Suprapubic skin (tissue), 4 donors: ENCODE measurements around the gene HACD2. TPM values are rescaled to one million over a fixed set of nuclear protein-coding genes. Genes with fewer than 3 reads are reported as not detected.

Experiments used
- DNase-seq, 2 donors: peaks; one replicate each; pipeline ENCODE4 v3.0.0-alpha.2; 2019; ENCODE audit warnings: low spot score in 2 of 2
- H3K27ac ChIP-seq: fragments of 200-600 bp; sonication (generic); one replicate; pipeline ENCODE4 v1.5.1; 2019
- H3K27me3 ChIP-seq: fragments of 200-600 bp; sonication (generic); one replicate; pipeline ENCODE4 v1.5.1; 2019
- H3K36me3 ChIP-seq: fragments of 200-600 bp; sonication (generic); one replicate; pipeline ENCODE4 v1.5.1; 2019
- H3K4me1 ChIP-seq: fragments of 200-600 bp; sonication (generic); one replicate; pipeline ENCODE4 v1.5.1; 2019
- H3K4me3 ChIP-seq: fragments of 200-600 bp; sonication (generic); one replicate; pipeline ENCODE4 v1.5.1; 2019; ENCODE audit warnings: mild to moderate bottlenecking
- H3K9me3 ChIP-seq: fragments of 200-600 bp; sonication (generic); one replicate; pipeline ENCODE4 v1.5.1; 2019
- EP300 ChIP-seq: sonication (generic); formaldehyde crosslinking; IDR thresholded peaks from one replicate; pipeline ENCODE4 v1.6.1; 2017; ENCODE audit warnings: antibody characterized with exemption
- POLR2A ChIP-seq, 2 donors: fragments of 450-650 bp; IDR thresholded peaks; one replicate each; pipeline ENCODE4 v1.6.1; 2017; ENCODE audit warnings: antibody characterized with exemption in 2 of 2, mild to moderate bottlenecking in 2 of 2, moderate library complexity in 2 of 2
- POLR2AphosphoS5 ChIP-seq, 3 donors: sonication (generic); formaldehyde crosslinking; IDR thresholded peaks; one replicate each; pipeline ENCODE4 v1.6.1; 2017; ENCODE audit warnings: antibody characterized with exemption in 3 of 3
- WGBS: methylation state at CpG from one replicate; pipeline ENCODE4 v1.1.5; 2018; 5-methylcytosine and 5-hydroxymethylcytosine counted together
- total RNA-seq, 4 donors: library from RNA; depleted of rRNA; stranded (reverse); fragments of >200 nt; gene quantifications; one replicate each; pipeline ENCODE4 v1.1.0, GENCODE V29; 2016
- TF ChIP-seq, protein P1 (sequence below), 2 donors: fragments of 200-600 bp in 1 of 2; fragments of 450-650 bp in 1 of 2; sonication (generic) in 1 of 2; IDR thresholded peaks; one replicate each; pipeline ENCODE4 v1.5.1; 2016 to 2019; ENCODE audit warnings: antibody characterized with exemption in 2 of 2, mild to moderate bottlenecking in 1 of 2, moderate library complexity in 1 of 2

HACD2 gene
- total RNA-seq, 4 donors from 2014 or later: 38.5 to 76.3 (median 52.6) TPM

DNA sequence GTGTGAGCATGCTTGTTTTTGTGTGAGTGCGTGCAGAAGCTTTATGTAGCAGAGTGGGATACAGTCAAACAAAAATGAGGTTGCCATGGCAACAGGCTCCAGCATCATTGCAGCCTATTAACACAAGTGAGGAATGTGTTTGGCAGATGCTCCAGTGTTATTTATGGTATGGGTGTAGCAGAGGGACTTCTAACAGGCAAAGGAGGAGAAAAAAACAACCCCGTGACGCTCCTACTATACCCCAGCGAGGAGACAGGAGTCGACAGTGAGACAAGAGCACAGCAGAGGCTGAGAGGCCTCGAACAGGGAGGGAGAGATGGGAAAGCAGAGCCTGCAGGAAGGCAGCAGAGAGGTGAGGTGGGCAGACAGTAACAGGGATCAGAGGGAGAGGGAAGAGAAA is 140.8 kb downstream of the HACD2 start:
- Histone ChIP-seq H3K9me3 (no peaks in the 10 kb centered on the region), H3K27me3 (peaks cover 31% of the 10 kb centered on the region), H3K4me3 (no peak overlapping the region), H3K36me3 (no peaks in the 10 kb centered on the region), H3K4me1 (peaks cover 10% of the 10 kb centered on the region), H3K27ac (no peak overlapping the region)
- 63% methylated on average over 6 of the region's 6 CpGs for WGBS
- no peak for TF ChIP-seq EP300
- no peak for DNase-seq

DNA sequence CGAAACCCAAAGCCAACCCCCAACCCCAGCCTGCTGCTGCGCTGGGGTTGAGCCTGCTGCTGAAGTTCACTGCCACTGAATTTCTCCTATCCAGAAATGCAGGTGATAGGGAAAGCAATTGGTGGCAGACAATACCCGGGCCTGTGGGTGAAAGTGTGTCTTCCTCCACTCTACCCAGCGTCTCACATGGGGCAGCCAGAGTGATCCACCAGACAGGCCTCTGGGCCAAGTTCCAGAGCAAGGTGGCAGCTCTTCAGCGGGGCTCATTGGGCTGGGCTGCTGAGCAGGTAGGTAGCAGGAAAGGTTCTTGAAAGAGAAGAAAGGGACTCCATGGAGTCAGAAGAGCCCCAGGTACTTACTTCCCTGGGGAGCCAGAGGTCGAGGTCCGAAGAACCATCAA is 141.9 kb downstream of the HACD2 start:
- Histone ChIP-seq H3K36me3 (no peaks in the 10 kb centered on the region), H3K27ac (no peak overlapping the region), H3K4me3 (no peak overlapping the region), H3K27me3 (peaks cover 21% of the 10 kb centered on the region), H3K9me3 (no peaks in the 10 kb centered on the region), H3K4me1 (no peaks in the 10 kb centered on the region)
- TF ChIP-seq POLR2AphosphoS5 (IDR thresholded peaks at IDR 0.05) (no peak), POLR2A (IDR thresholded peaks at IDR 0.05) (no peak), EP300 (no peak)
- TF ChIP-seq, protein P1, sequence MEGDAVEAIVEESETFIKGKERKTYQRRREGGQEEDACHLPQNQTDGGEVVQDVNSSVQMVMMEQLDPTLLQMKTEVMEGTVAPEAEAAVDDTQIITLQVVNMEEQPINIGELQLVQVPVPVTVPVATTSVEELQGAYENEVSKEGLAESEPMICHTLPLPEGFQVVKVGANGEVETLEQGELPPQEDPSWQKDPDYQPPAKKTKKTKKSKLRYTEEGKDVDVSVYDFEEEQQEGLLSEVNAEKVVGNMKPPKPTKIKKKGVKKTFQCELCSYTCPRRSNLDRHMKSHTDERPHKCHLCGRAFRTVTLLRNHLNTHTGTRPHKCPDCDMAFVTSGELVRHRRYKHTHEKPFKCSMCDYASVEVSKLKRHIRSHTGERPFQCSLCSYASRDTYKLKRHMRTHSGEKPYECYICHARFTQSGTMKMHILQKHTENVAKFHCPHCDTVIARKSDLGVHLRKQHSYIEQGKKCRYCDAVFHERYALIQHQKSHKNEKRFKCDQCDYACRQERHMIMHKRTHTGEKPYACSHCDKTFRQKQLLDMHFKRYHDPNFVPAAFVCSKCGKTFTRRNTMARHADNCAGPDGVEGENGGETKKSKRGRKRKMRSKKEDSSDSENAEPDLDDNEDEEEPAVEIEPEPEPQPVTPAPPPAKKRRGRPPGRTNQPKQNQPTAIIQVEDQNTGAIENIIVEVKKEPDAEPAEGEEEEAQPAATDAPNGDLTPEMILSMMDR (IDR thresholded peaks at IDR 0.05): no peak
- 87% methylated on average over 5 of the region's 7 CpGs for WGBS
- DNase-seq: no peak

DNA sequence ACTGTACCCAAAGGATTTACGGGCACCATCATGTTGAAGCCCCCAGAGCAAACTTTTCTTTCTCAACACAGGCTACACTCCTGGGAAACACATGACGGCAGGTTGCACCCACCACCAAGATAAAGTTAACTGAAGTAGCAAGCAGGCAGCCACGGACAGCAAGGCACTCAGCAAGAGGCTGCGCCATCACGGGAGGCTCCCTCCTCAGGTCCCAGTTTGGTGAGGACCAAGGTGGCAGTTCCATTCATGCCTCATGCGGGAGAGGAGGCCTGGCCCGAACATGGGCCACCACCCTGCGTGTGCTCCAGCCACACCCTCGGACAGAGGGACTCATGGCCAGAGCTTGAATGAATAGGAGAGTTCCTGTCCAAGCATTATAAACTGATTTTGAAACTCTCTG is 142.7 kb downstream of the HACD2 start:
- DNase-seq: no peak
- Histone ChIP-seq H3K4me1 (no peaks in the 10 kb centered on the region), H3K4me3 (no peak overlapping the region), H3K27me3 (peaks cover 14% of the 10 kb centered on the region), H3K9me3 (no peaks in the 10 kb centered on the region), H3K27ac (no peak overlapping the region), H3K36me3 (no peaks in the 10 kb centered on the region)
- TF ChIP-seq POLR2AphosphoS5 (IDR thresholded peaks at IDR 0.05) (no peak), POLR2A (IDR thresholded peaks at IDR 0.05) (no peak), EP300 (no peak)
- 97% methylated on average over 6 of the region's 9 CpGs for WGBS

Other genes starting within 250 kb of the HACD2 start
- 1 to 10 TPM; 1.4 to 4.9 (median 4.0) TPM for gene ADCY5, start 136.0 kb downstream of the HACD2 start, total RNA-seq